Heart right ventricle (tissue), 16 donors: Measurements from ENCODE around the gene CCDC197. TPM values are rescaled to one million over a fixed set of nuclear protein-coding genes. Genes with fewer than 3 reads are reported as not detected.

Source experiments
- ATAC-seq, 8 donors: fragments of 200-7000 bp; cut with Tn5 transposase; one replicate each; pipeline ENCODE4 v1.9.1; 2020; ENCODE audit warnings: mild to moderate bottlenecking in 8 of 8, moderate library complexity in 8 of 8, moderate number of reproducible peaks in 1 of 8
- DNase-seq, 2 donors: peaks; one replicate each; pipeline ENCODE4 v3.0.0-alpha.2; 2020
- H3K27ac ChIP-seq, 10 donors: fragments of 200-600 bp; sonication (generic) in 2 of 10; one replicate each; pipeline versions ENCODE4 v1.5.0 to v1.8.0; 2020 to 2022; ENCODE audit warnings: mild to moderate bottlenecking in 3 of 10
- H3K27me3 ChIP-seq, 7 donors: fragments of 200-600 bp; one replicate each; pipeline ENCODE4 v1.8.0; 2021 to 2022; ENCODE audit warnings: mild to moderate bottlenecking in 2 of 7
- H3K36me3 ChIP-seq, 9 donors: fragments of 200-600 bp; sonication (generic) in 1 of 9; one replicate each; pipeline versions ENCODE4 v1.5.0 to v1.8.0; 2020 to 2022; ENCODE audit warnings: mild to moderate bottlenecking in 2 of 9
- H3K4me1 ChIP-seq, 9 donors: fragments of 200-600 bp; sonication (generic) in 1 of 9; one replicate each; pipeline versions ENCODE4 v1.5.0 to v1.8.0; 2020 to 2022; ENCODE audit warnings: mild to moderate bottlenecking in 4 of 9
- H3K4me3 ChIP-seq, 10 donors: fragments of 200-600 bp; sonication (generic) in 2 of 10; one replicate each; pipeline versions ENCODE4 v1.5.0 to v1.8.0; 2020 to 2022; ENCODE audit warnings: mild to moderate bottlenecking in 7 of 10, moderate library complexity in 2 of 10
- H3K9me3 ChIP-seq, 11 donors: fragments of 200-600 bp in 10 of 11; sonication (generic) in 2 of 11; one replicate each; pipeline versions ENCODE4 v1.5.0 to v1.8.0; 2013 to 2022; ENCODE audit warnings: mild to moderate bottlenecking in 2 of 11, control low read depth in 1 of 11, moderate library complexity in 1 of 11
- WGBS, 2 donors: extraction: QIAGEN DNeasy Blood & Tissue Kit; methylation state at CpG; one replicate each; pipeline ENCODE4 v1.1.7; 2013; ENCODE audit warnings: inconsistent platforms in 1 of 2; 5-methylcytosine and 5-hydroxymethylcytosine counted together
- intact Hi-C, 10 donors: fragments of 100-400 bp; cut with DNase I; formaldehyde crosslinking; loops; one replicate each; pipeline versions ENCODE4 v1.11.1 to v1.14.2; 2022
- polyA plus RNA-seq, 2 donors: library from polyadenylated mRNA; stranded (reverse); fragments of 200-250 nt; gene quantifications; one replicate each; pipeline ENCODE4 v1.2.3, GENCODE V29; 2013
- total RNA-seq, 10 donors: library from RNA; stranded (reverse); fragmentation: NEBNext Ultra II Directional in 3 of 10; extraction: Animal tissue kit (Norgen Biotek cat#: 25700) in 3 of 10; gene quantifications; one replicate each; pipeline versions ENCODE4 v1.2.1 to v1.2.4, GENCODE V29; 2021 to 2023
- TF ChIP-seq, protein P1 (sequence below), 9 donors: fragments of 200-600 bp; sonication (generic) in 2 of 9; IDR thresholded peaks; one replicate each; pipeline versions ENCODE4 v1.5.0 to v1.8.0; 2021 to 2022; ENCODE audit warnings: antibody characterized with exemption in 9 of 9, mild to moderate bottlenecking in 5 of 9, moderate library complexity in 1 of 9
- donor health status: Arrhythmogenic right ventricular cardiomyopathy.
- donor health status: ischemic (EF 13 %, LVEDD 7.1; RV severe dilation, severe dysfunction).
- donor health status: healthy with polysubstance abuse.
- donor health status: DM: no; HTN: yes; CAD: no.
- donor health status: DM: no; HTN: no; CAD: no.
- donor health status: ischemic (EF 25% LVEDD 6.9; RV normal size, moderate dysfunction).
- donor health status: ischemic (EF 25% LVEDD 5.7; RV mildly dilated, moderate dysfunction).
- donor health status: healthy.
- donor health status: DM: yes; HTN: yes; CAD: no.
- donor health status: Ischemic cardiomyopathy.
- donor health status: ischemic (EF 35%, LVEDD 5.7; RV mildly dilated, moderate dysfunction).
- donor health status: nonischemic (EF 11% LVEDD 7.7; RV severe dilation, severe dysfunction).
- donor health status: DM: yes; HTN: yes; CAD: no.
- donor health status: PGD.
- donor health status: ischemic (EF 29% LVEDD 5.4; RV normal size, mild dysfunction).
- donor health status: nonischemic (EF 23%, LVEDD 6.1; RV moderate dilation, normal function).

Gene CCDC197
- total and polyA plus RNA-seq, 12 donors: 0.40 to 1.6 (median 0.86) TPM; not detected in 2

DNA sequence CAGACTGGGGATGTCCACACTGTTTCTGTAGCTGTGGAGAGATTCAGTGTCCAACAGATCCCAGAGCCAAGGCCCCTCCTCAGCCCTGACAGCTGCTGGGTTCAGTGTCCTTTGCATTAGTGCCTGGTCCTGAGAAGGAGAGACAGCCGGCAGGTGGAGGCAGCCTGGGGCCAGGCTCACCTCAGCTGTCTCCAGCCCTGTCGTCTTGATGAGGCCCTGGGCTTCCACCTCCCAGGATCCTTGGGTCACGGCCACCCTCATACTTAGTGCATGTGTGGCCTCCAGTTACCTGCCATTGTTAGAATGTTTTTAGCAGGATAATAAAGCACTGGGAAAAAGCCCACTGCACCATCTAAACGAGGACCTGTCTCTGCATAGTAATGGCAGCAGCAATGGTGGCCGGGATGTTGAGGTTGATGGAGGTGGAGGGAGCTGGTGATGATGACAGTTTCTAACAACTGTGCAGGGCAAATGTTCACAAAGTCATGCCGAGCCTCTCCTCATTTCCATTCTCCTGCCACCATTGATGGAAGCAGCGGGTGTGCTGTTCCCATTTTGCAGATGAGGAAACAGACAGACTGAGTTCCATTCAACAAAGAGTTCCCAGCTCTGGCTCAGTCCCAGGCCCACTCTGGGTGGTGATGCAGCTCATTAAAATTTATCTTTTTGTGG, 38.4 kb upstream of the CCDC197 start:
- DNase-seq: no peak
- Histone ChIP-seq H3K9me3 (no peaks in the 10 kb centered on the region), H3K27ac (peak overlapping the region; percentile 21 to 91 (median 74)), H3K4me3 (no peak overlapping the region), H3K4me1 (peaks cover 7 to 96% (median 75%) of the 10 kb centered on the region in 9 donors), H3K27me3 (peaks cover 0 to 4% (median 0%) of the 10 kb centered on the region in 7 donors), H3K36me3 (peaks cover 0 to 49% (median 0%) of the 10 kb centered on the region in 9 donors)
- TF ChIP-seq, protein P1, sequence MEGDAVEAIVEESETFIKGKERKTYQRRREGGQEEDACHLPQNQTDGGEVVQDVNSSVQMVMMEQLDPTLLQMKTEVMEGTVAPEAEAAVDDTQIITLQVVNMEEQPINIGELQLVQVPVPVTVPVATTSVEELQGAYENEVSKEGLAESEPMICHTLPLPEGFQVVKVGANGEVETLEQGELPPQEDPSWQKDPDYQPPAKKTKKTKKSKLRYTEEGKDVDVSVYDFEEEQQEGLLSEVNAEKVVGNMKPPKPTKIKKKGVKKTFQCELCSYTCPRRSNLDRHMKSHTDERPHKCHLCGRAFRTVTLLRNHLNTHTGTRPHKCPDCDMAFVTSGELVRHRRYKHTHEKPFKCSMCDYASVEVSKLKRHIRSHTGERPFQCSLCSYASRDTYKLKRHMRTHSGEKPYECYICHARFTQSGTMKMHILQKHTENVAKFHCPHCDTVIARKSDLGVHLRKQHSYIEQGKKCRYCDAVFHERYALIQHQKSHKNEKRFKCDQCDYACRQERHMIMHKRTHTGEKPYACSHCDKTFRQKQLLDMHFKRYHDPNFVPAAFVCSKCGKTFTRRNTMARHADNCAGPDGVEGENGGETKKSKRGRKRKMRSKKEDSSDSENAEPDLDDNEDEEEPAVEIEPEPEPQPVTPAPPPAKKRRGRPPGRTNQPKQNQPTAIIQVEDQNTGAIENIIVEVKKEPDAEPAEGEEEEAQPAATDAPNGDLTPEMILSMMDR (IDR thresholded peaks at IDR 0.05): no peak
- WGBS, 2 donors: 84 to 85% methylated on average over 7 of the region's 7 CpGs
- intact Hi-C loops: loop anchor here in 1 of 10 donors (5.0 kb wide), 1 partner anchor 44 kb away; no protein-coding TSS in a partner anchor
- no peak for ATAC-seq

DNA sequence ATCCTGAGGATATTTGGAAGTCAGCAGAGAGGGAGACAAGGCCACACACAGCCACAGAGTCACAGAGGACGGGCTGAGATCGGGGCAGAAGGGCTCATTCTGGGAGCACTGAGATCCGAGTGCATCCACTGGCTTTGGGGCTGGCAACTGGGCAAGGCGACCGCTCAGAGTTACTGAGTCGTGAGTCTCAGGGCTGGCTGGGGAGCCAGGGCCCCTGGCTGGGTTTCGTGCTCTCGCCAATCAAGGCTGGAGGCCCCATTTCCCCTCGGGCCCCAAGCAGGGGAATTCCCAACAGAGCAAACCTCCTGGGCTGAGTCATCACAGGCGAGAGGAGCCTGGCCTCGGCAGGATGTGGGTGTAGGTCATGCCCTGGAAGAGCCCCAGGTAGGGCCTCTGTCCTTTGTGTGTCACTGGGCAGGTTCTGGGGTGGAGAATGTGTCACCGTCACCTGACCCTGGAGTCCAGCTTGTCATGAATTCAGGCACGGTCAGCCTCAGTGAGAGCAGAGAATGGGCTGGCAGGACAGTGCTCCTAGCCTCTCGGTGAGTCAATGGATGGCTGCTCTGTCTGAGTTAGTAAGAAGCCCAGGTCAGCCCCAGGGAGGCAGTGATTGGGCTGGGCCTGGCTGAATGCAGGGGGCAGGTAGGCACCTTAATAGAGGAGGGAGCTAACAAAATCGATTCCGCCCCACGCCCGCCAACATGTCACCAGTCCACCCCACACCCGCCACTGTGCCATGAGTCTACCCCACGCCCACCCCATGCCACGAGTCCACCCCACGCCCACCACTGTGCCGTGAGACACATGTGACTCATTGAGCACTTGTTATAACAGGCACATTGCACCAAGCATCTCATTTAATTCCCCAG, 37.6 kb upstream of the CCDC197 start:
- peaks cover 0 to 4% (median 0%) of the 10 kb centered on the region in 7 donors for H3K27me3 ChIP-seq
- DNase-seq (peak in 1 of 2 donors; percentile 49), ATAC-seq (peak in 6 of 8 donors; percentile 24 to 72 (median 39))
- H3K27ac ChIP-seq: peak overlapping the region in 8 of 10 donors; percentile 30 to 91 (median 80)
- no peaks in the 10 kb centered on the region for H3K9me3 ChIP-seq
- peaks cover 9 to 96% (median 74%) of the 10 kb centered on the region in 9 donors for H3K4me1 ChIP-seq
- intact Hi-C loops: loop anchor here in 1 of 10 donors (5.0 kb wide), 1 partner anchor 43 kb away; no protein-coding TSS in a partner anchor
- TF ChIP-seq, protein P1 (IDR thresholded peaks at IDR 0.05): no peak
- WGBS, 2 donors: 61 to 63% methylated on average over 23 of the region's 23 CpGs
- no peak overlapping the region for H3K4me3 ChIP-seq
- peaks cover 0 to 44% (median 0%) of the 10 kb centered on the region in 9 donors for H3K36me3 ChIP-seq

DNA sequence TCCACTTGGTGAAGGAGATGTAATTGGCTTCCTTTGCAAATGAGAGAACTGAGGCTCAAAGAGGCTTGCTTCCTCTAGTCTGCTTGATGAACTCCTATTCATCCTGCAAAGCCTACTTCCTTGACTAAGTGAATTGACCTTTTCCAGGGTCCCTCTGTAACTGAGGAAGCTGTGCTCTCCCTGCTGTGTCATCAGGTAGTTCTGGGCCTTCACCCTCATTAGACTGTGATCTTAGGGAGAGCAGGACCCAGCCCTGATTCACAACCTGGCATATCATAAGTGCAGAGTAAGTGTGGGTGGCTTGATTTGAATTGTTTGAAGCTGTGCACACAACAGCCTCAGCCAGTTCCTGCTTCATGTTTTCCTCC, 37.0 kb upstream of the CCDC197 start:
- TF ChIP-seq, protein P1 (IDR thresholded peaks at IDR 0.05): no peak
- Histone ChIP-seq H3K27me3 (peaks cover 0 to 4% (median 0%) of the 10 kb centered on the region in 7 donors), H3K36me3 (peaks cover 0 to 40% (median 0%) of the 10 kb centered on the region in 9 donors), H3K9me3 (no peaks in the 10 kb centered on the region), H3K27ac (peak overlapping the region in 6 of 10 donors; percentile 30 to 91 (median 82)), H3K4me1 (peaks cover 9 to 92% (median 67%) of the 10 kb centered on the region in 9 donors), H3K4me3 (no peak overlapping the region)
- ATAC-seq: no peak
- DNase-seq: no peak
- intact Hi-C loops: no loop called here

DNA sequence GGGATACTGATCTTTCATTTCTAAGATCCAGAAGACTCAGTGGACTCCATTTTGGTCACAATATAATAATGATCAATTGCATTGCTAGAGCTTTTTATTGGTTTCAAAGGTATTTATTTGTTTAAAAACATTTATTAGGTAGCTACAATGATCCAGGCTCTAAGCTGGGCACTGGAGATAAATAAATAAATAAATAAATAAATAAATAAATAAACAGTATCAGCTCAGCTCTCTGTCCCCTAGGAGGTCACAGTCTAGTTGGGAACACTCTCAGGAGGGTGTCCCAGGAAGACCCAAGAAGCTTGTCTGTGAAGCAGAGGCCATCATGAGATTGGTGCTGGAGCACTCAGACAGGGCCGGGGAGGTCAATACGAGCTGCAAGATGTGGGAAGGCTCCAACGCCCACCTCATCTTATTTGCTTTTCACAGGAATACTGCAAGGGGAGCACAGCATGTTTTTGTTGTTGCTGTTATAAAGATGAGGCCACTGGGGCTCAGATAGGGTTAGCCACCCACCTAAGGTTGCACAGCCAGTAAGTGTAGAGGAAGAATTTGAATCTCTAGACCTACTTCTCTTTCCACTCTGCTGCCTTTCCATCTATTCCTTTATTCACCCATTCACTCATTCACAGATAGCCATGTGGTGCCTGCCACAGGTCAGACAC, 36.2 kb upstream of the CCDC197 start:
- Histone ChIP-seq H3K27ac (peak overlapping the region in 4 of 10 donors; percentile 81 to 91 (median 84)), H3K9me3 (no peaks in the 10 kb centered on the region), H3K4me3 (no peak overlapping the region), H3K36me3 (peaks cover 0 to 40% (median 0%) of the 10 kb centered on the region in 9 donors), H3K4me1 (peaks cover 9 to 90% (median 65%) of the 10 kb centered on the region in 9 donors), H3K27me3 (peaks cover 0 to 4% (median 0%) of the 10 kb centered on the region in 7 donors)
- TF ChIP-seq, protein P1 (IDR thresholded peaks at IDR 0.05): no peak
- no peak for ATAC-seq
- intact Hi-C loops: no loop called here
- WGBS, 2 donors: 87 to 88% methylated on average over 3 of the region's 3 CpGs
- no peak for DNase-seq
